ENCODE data around the gene SLC38A7. TPM values are rescaled to one million over a fixed set of nuclear protein-coding genes. Genes with fewer than 3 reads are reported as not detected.
A peak's percentile ranks its signal among the peaks of the same experiment; 100 is the strongest.
"Not testable (repeated sequence)": the region's sequence is repeated elsewhere in the genome, so short reads cannot be mapped to it uniquely, and the experiment has no call there.

Gene SLC38A7
- total and polyA plus RNA-seq, 9 donors, result 3.3 to 14.6 (median 9.7) TPM

- Histone ChIP-seq H3K36me3 (no peaks in the 10 kb centered on the region), H3K9me3 (no peaks in the 10 kb centered on the region), H3K4me1 (ENCODE audit: insufficient read depth) (no peaks in the 10 kb centered on the region), H3K4me3 (no peak overlapping the region), H3K27ac (no peak overlapping the region), H3K27me3 (no peaks in the 10 kb centered on the region)
- 91 to 92% (median 92%) methylated on average over 18 of the region's 18 CpGs for WGBS, 3 donors
- intact Hi-C loops (cut with DNase I), result no loop called here
- TF ChIP-seq POLR2A (IDR thresholded peaks at IDR 0.05) (no peak), EP300 (IDR thresholded peaks at IDR 0.05) (no peak)
- TF ChIP-seq, protein P1, sequence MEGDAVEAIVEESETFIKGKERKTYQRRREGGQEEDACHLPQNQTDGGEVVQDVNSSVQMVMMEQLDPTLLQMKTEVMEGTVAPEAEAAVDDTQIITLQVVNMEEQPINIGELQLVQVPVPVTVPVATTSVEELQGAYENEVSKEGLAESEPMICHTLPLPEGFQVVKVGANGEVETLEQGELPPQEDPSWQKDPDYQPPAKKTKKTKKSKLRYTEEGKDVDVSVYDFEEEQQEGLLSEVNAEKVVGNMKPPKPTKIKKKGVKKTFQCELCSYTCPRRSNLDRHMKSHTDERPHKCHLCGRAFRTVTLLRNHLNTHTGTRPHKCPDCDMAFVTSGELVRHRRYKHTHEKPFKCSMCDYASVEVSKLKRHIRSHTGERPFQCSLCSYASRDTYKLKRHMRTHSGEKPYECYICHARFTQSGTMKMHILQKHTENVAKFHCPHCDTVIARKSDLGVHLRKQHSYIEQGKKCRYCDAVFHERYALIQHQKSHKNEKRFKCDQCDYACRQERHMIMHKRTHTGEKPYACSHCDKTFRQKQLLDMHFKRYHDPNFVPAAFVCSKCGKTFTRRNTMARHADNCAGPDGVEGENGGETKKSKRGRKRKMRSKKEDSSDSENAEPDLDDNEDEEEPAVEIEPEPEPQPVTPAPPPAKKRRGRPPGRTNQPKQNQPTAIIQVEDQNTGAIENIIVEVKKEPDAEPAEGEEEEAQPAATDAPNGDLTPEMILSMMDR (IDR thresholded peaks at IDR 0.05), result no peak
- no peak for DNase-seq
Observed at GRCh38 chr16:58670946-58671583, 13.5 kb downstream of the SLC38A7 start.

DNA sequence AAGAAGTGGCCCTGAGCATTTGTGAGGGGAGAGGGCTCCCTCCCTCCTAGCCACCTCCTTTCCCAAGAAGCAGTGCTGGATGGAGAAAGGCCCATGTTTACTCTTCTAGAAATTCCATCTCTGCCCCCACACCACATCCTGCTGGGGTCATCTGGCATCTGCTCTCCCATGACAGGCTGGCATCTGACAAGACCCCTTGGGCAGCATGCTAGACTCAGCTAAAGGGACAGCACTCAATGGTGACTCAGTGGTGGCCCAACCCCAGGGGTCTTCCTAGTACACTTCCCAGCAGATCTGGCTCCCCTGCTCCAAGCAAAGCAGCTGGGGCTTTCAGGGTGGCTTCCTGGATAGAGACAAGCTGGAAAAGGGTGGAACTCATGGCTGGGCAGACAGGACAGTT lies 14.4 kb downstream of the SLC38A7 start:
- H3K27ac ChIP-seq, result no peak overlapping the region
- no peak for DNase-seq
- TF ChIP-seq, protein P1 (IDR thresholded peaks at IDR 0.05), result no peak
- TF ChIP-seq EP300 (IDR thresholded peaks at IDR 0.05), result no peak
- TF ChIP-seq POLR2A (IDR thresholded peaks at IDR 0.05), result no peak
- no peak overlapping the region for H3K4me3 ChIP-seq
- intact Hi-C loops (cut with DNase I), result no loop called here
- H3K4me1 ChIP-seq (ENCODE audit: insufficient read depth), result no peaks in the 10 kb centered on the region
- H3K36me3 ChIP-seq, result no peaks in the 10 kb centered on the region
- H3K27me3 ChIP-seq, result no peaks in the 10 kb centered on the region
- H3K9me3 ChIP-seq, result no peaks in the 10 kb centered on the region

DNA sequence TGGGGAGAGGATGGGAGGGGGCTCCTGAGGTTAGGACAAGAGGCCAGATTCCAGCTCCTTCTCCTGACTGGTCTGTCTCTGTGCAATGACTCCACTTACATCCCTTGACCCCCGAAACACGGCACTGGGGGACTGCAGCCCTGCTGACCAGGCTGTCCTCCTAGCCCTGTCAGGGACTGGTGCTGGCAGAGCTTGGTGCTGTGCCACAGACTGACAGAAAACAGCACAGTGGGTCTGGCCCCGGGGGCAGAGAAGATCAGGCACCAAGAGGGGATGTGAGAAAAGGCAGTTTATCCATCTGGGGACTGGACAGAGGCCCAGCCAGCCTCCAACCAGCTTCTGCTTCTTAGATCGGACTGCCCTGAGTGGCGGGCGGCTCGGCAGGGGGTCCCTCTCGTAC lies 19.4 kb downstream of the SLC38A7 start:
- no peak overlapping the region for H3K27ac ChIP-seq
- DNase-seq, result no peak
- 67 to 80% (median 73%) methylated on average over 8 of the region's 8 CpGs for WGBS, 3 donors
- no peak overlapping the region for H3K4me3 ChIP-seq
- no peaks in the 10 kb centered on the region for H3K9me3 ChIP-seq
- intact Hi-C loops (cut with DNase I), result loop anchor here in 1 of 4 donors (10.0 kb wide), 1 partner anchor 330 kb away; no protein-coding TSS in a partner anchor
- TF ChIP-seq EP300 (IDR thresholded peaks at IDR 0.05) (no peak), POLR2A (IDR thresholded peaks at IDR 0.05) (no peak)
- TF ChIP-seq, protein P1 (IDR thresholded peaks at IDR 0.05), result no peak
- H3K4me1 ChIP-seq (ENCODE audit: insufficient read depth), result no peaks in the 10 kb centered on the region
- H3K36me3 ChIP-seq, result no peaks in the 10 kb centered on the region
- H3K27me3 ChIP-seq, result no peaks in the 10 kb centered on the region

GRCh38 chr16:58661199-58661830 lies 23.3 kb downstream of the SLC38A7 start:
- no peak for DNase-seq
- 31 to 36% (median 33%) methylated on average over 12 of the region's 12 CpGs for WGBS, 3 donors
- Histone ChIP-seq H3K4me1 (ENCODE audit: insufficient read depth) (no peaks in the 10 kb centered on the region), H3K27ac (no peak overlapping the region), H3K9me3 (no peaks in the 10 kb centered on the region), H3K27me3 (no peaks in the 10 kb centered on the region), H3K36me3 (no peaks in the 10 kb centered on the region), H3K4me3 (no peak overlapping the region)
- intact Hi-C loops (cut with DNase I), result loop anchor here in 1 of 4 donors (10.0 kb wide), 1 partner anchor 327 kb away; no protein-coding TSS in a partner anchor
- TF ChIP-seq, protein P1 (IDR thresholded peaks at IDR 0.05), result peak in 1 of 3 donors; percentile 7
- no peak for TF ChIP-seq POLR2A (IDR thresholded peaks at IDR 0.05)

- H3K27me3 ChIP-seq, result not testable (repeated sequence)
- intact Hi-C loops (cut with DNase I), result loop anchor here in 2 of 4 donors (10.0 kb wide), 1 partner anchor 325 kb away; no protein-coding TSS in a partner anchor
Observed at GRCh38 chr16:58659911-58660310, 24.7 kb downstream of the SLC38A7 start.

More at GRCh38 chr16:58659911-58660310, 24.7 kb downstream of the SLC38A7 start:
- H3K27ac ChIP-seq; H3K9me3 ChIP-seq; H3K4me3 ChIP-seq; H3K36me3 ChIP-seq; H3K4me1 ChIP-seq (ENCODE audit: insufficient read depth); DNase-seq: not testable (repeated sequence)
- 81 to 83% (median 82%) methylated on average over 11 of the region's 11 CpGs for WGBS, 3 donors
